GM12875 (cell line): ENCODE data around the gene WFDC2.

Source experiments
- H3K4me3 ChIP-seq: one replicate; pipeline ENCODE4 v1.5.1; 2011; ENCODE audit warnings: low read depth, low read length, control low read depth
- CTCF ChIP-seq: IDR thresholded peaks from 2 replicates; pipeline ENCODE4 v1.5.1; 2011; ENCODE audit warnings: low read depth, mild to moderate bottlenecking, control low read depth, inconsistent platforms, low read length, moderate library complexity, borderline replicate concordance; ENCODE audit not compliant: insufficient read depth

Gene WFDC2

GRCh38 chr20:45450097-45450818 lies 19.3 kb upstream of the WFDC2 start:
- peak; percentile 52; the same call in 1 of the 2 replicates for TF ChIP-seq CTCF
- no peak overlapping the region for H3K4me3 ChIP-seq

- TF ChIP-seq CTCF: no peak
Observed at GRCh38 chr20:45452238-45452637, 17.3 kb upstream of the WFDC2 start.

DNA sequence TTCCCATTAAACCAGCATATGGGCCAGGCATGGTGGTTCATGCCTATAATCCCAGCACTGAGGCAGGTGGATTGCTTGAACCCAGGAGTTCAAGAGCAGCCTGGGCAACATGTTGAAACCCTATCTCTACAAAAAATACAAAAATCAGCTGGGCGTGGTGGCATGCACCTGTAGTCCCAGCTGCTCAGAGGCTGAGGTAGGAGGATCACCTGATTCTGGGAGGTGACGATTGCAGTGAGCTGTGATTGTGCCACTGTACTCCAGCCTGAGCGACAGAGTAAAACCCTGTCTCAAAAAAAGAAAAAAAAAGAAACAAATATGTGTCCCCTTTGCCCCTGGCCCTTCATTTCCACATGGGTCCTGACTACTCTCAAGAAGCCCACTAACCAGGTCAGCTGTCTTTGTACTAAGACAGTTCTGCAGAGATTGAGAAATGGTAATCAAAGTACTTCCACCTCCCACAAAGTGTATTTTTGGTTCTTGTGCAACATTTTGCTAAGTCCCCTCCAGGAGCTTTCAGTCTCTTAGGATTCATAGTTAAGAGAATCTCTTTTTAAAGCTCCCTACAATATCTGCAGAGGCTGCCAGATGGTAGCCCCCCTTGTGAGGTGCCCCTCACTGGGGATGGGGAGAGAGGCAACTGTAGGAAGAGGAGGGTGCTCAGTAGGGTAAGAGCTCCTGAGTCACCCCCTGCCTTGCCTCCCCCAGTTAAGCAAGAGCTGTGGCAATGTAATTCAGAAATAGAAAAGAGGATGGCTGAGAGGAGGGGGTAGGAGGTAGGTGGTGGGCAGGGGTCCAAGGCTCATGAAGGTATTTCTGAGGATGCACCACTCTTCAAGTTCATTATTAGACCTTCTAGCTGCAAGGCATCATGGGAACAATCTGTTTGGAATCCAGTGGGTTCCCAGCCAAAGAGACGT lies 16.5 kb upstream of the WFDC2 start:
- no peak for TF ChIP-seq CTCF
- no peak overlapping the region for H3K4me3 ChIP-seq

More at GRCh38 chr20:45452238-45452637, 17.3 kb upstream of the WFDC2 start:
- no peak overlapping the region for H3K4me3 ChIP-seq

DNA sequence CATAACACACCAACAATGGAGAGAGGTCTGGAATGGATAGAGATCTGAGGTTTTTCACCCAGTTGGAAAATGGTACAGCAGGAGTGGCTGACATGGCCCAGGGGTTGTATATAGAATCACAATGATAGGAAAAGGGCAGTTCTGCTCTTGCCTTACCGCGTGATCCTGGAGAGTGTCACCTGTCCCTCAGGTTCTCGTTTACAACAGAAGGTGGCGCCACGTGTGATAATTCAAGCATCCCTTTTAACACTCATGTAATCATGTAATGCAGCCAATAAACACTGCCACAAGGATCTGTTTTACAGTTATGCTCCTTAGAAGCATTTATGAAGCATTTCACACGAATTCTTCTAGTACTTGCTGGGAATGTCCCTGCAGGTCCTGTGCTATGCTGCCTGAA lies 12.9 kb upstream of the WFDC2 start:
- H3K4me3 ChIP-seq: no peak overlapping the region
- peak; percentile 42; the same call in 1 of the 2 replicates for TF ChIP-seq CTCF

GRCh38 chr20:45459606-45460005 lies 9.9 kb upstream of the WFDC2 start:
- TF ChIP-seq CTCF: no peak
- H3K4me3 ChIP-seq: no peak overlapping the region

- no peak overlapping the region for H3K4me3 ChIP-seq
- no peak for TF ChIP-seq CTCF
Observed at GRCh38 chr20:45461225-45461624, 8.3 kb upstream of the WFDC2 start.
